T1000 (cell line): ENCODE measurements around the gene C2orf78.
A peak's percentile ranks its signal among the peaks of the same experiment; 100 is the strongest.
"Not testable (repeated sequence)": the region's sequence is repeated elsewhere in the genome, so short reads cannot be mapped to it uniquely, and the experiment has no call there.

Experiments used
- DNase-seq: peaks from one replicate; lab custom pipeline; 2025; ENCODE audit warnings: mixed read lengths; lab: John Stamatoyannopoulos, UW

Gene C2orf78

GRCh38 chr2:73783883-73784282 is at the start of gene C2orf78:
C2orf78 (plus strand) TSS chr2:73784183; CDS start chr2:73784310, 127 bp downstream.
- not testable (repeated sequence) for DNase-seq

GRCh38 chr2:73736378-73736777 is 47.6 kb upstream of the C2orf78 start:
- DNase-seq = no peak

- peak; percentile 89 for DNase-seq
Measured at GRCh38 chr2:73736855-73737779, 46.9 kb upstream of the C2orf78 start, which contains the start of gene TPRKB. TPRKB (minus strand) TSS chr2:73737345; CDS start chr2:73734569, 2,776 bp downstream.

- no peak for DNase-seq
Measured at GRCh38 chr2:73739101-73739500, 44.9 kb upstream of the C2orf78 start.

GRCh38 chr2:73740767-73741166 is 43.2 kb upstream of the C2orf78 start:
- DNase-seq = no peak

GRCh38 chr2:73746015-73746876 is 37.7 kb upstream of the C2orf78 start:
- DNase-seq = no peak

- no peak for DNase-seq
Measured at GRCh38 chr2:73746877-73747208, 37.1 kb upstream of the C2orf78 start.

GRCh38 chr2:73749314-73749713 is 34.7 kb upstream of the C2orf78 start:
- no peak for DNase-seq

GRCh38 chr2:73754332-73754731 is 29.7 kb upstream of the C2orf78 start:
- DNase-seq = not testable (repeated sequence)

GRCh38 chr2:73759285-73759764 is 24.7 kb upstream of the C2orf78 start:
- DNase-seq = no peak

- no peak for DNase-seq
Measured at GRCh38 chr2:73759904-73760303, 24.1 kb upstream of the C2orf78 start.

- DNase-seq = no peak
Measured at GRCh38 chr2:73762571-73762970, 21.4 kb upstream of the C2orf78 start.

GRCh38 chr2:73764945-73765344 is 19.0 kb upstream of the C2orf78 start:
- no peak for DNase-seq

GRCh38 chr2:73766349-73766748 is 17.6 kb upstream of the C2orf78 start:
- DNase-seq = no peak

GRCh38 chr2:73766994-73767393 is 17.0 kb upstream of the C2orf78 start:
- DNase-seq = no peak

- no peak for DNase-seq
Measured at GRCh38 chr2:73770725-73771124, 13.3 kb upstream of the C2orf78 start.

- DNase-seq = no peak
Measured at GRCh38 chr2:73772819-73773218, 11.2 kb upstream of the C2orf78 start.

GRCh38 chr2:73776381-73776780 is 7.6 kb upstream of the C2orf78 start:
- DNase-seq = no peak

GRCh38 chr2:73776869-73777519 is 7.0 kb upstream of the C2orf78 start:
- DNase-seq = no peak

GRCh38 chr2:73778867-73779466 is 5.0 kb upstream of the C2orf78 start:
- DNase-seq = not testable (repeated sequence)

GRCh38 chr2:73779467-73780236 is 4.3 kb upstream of the C2orf78 start, which contains the start of gene DUSP11:
DUSP11 (minus strand) TSS chr2:73780103; CDS start chr2:73779974, 129 bp downstream.
- DNase-seq = peak; percentile 88
